ENCODE measurements around the gene CNTNAP4. TPM values are rescaled to one million over a fixed set of nuclear protein-coding genes. Genes with fewer than 3 reads are reported as not detected.

The CNTNAP4 gene
- total RNA-seq, result not detected in 2 replicates
- long read RNA-seq, result 0 reads

GRCh38 chr16:76276745-76277438 is at the start of gene CNTNAP4:
Gene CNTNAP4 (plus strand): TSS chr16:76277401. CDS start chr16:76277663, 262 bp downstream.
- H3K36me3 Mint-ChIP-seq (ENCODE audit: unreplicated experiment), result no peaks in the 10 kb centered on the region
- DNase-seq (ENCODE audit: extremely low spot score, unreplicated experiment), result no peak
- no peak for TF ChIP-seq CTCF (IDR thresholded peaks at IDR 0.05)
- no peak within 1 kb of the TSS for H3K27ac Mint-ChIP-seq (ENCODE audit: unreplicated experiment)
- H3K4me1 Mint-ChIP-seq (ENCODE audit: unreplicated experiment), result no peaks in the 10 kb centered on the region
- no peaks in the 10 kb centered on the region for H3K9me3 Mint-ChIP-seq (ENCODE audit: unreplicated experiment)
- H3K27me3 Mint-ChIP-seq (ENCODE audit: unreplicated experiment), result peaks cover 4% of the 10 kb centered on the region
- no peak within 1 kb of the TSS for H3K4me3 Mint-ChIP-seq (ENCODE audit: unreplicated experiment)

GRCh38 chr16:76228546-76229146 is 48.6 kb upstream of the CNTNAP4 start:
- no peak for DNase-seq (ENCODE audit: extremely low spot score, unreplicated experiment)
- Mint-ChIP-seq H3K9me3 (ENCODE audit: unreplicated experiment) (no peaks in the 10 kb centered on the region), H3K27ac (ENCODE audit: unreplicated experiment) (no peak overlapping the region), H3K36me3 (ENCODE audit: unreplicated experiment) (no peaks in the 10 kb centered on the region), H3K27me3 (ENCODE audit: unreplicated experiment) (no peaks in the 10 kb centered on the region), H3K4me1 (ENCODE audit: unreplicated experiment) (no peaks in the 10 kb centered on the region), H3K4me3 (ENCODE audit: unreplicated experiment) (no peak overlapping the region)
- TF ChIP-seq CTCF (IDR thresholded peaks at IDR 0.05), result no peak

- no peaks in the 10 kb centered on the region for H3K27me3 Mint-ChIP-seq (ENCODE audit: unreplicated experiment)
- TF ChIP-seq CTCF (IDR thresholded peaks at IDR 0.05), result no peak
- no peak for DNase-seq (ENCODE audit: extremely low spot score, unreplicated experiment)
- H3K4me1 Mint-ChIP-seq (ENCODE audit: unreplicated experiment), result no peaks in the 10 kb centered on the region
- H3K27ac Mint-ChIP-seq (ENCODE audit: unreplicated experiment), result no peak overlapping the region
- no peak overlapping the region for H3K4me3 Mint-ChIP-seq (ENCODE audit: unreplicated experiment)
- H3K36me3 Mint-ChIP-seq (ENCODE audit: unreplicated experiment), result no peaks in the 10 kb centered on the region
- H3K9me3 Mint-ChIP-seq (ENCODE audit: unreplicated experiment), result no peaks in the 10 kb centered on the region
Observed at GRCh38 chr16:76232704-76233103, 44.5 kb upstream of the CNTNAP4 start.

- no peak overlapping the region for H3K4me3 Mint-ChIP-seq (ENCODE audit: unreplicated experiment)
- no peak overlapping the region for H3K27ac Mint-ChIP-seq (ENCODE audit: unreplicated experiment)
- no peak for DNase-seq (ENCODE audit: extremely low spot score, unreplicated experiment)
- H3K36me3 Mint-ChIP-seq (ENCODE audit: unreplicated experiment), result no peaks in the 10 kb centered on the region
- no peaks in the 10 kb centered on the region for H3K4me1 Mint-ChIP-seq (ENCODE audit: unreplicated experiment)
- H3K9me3 Mint-ChIP-seq (ENCODE audit: unreplicated experiment), result no peaks in the 10 kb centered on the region
- no peaks in the 10 kb centered on the region for H3K27me3 Mint-ChIP-seq (ENCODE audit: unreplicated experiment)
- TF ChIP-seq CTCF (IDR thresholded peaks at IDR 0.05), result no peak
Observed at GRCh38 chr16:76235025-76235424, 42.2 kb upstream of the CNTNAP4 start.

GRCh38 chr16:76235426-76235825 is 41.8 kb upstream of the CNTNAP4 start:
- Mint-ChIP-seq H3K4me1 (ENCODE audit: unreplicated experiment) (no peaks in the 10 kb centered on the region), H3K4me3 (ENCODE audit: unreplicated experiment) (no peak overlapping the region), H3K27me3 (ENCODE audit: unreplicated experiment) (no peaks in the 10 kb centered on the region), H3K9me3 (ENCODE audit: unreplicated experiment) (no peaks in the 10 kb centered on the region), H3K36me3 (ENCODE audit: unreplicated experiment) (no peaks in the 10 kb centered on the region), H3K27ac (ENCODE audit: unreplicated experiment) (no peak overlapping the region)
- TF ChIP-seq CTCF (IDR thresholded peaks at IDR 0.05), result no peak
- no peak for DNase-seq (ENCODE audit: extremely low spot score, unreplicated experiment)
